ENCODE results near the gene DRG1.

DNA sequence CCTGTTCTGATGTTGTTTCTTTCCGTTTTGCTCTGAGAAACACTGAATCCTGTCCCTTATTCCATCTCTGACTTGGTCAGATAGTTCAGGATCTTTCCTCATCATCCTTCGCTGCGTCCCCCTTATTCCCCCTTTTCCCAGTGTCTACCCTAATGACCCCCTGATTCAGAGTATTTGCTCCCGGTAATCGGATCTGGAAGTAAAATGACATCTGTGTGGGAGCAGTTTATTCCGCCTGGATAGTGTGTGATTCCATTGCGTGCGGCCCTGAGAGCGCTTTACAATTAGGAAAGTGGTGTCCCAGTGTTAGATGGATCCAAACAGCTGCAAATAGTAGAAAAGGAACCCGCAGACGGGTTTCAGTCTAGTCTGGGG, 606 bp downstream of the DRG1 start:
- TF ChIP-seq, protein P1, sequence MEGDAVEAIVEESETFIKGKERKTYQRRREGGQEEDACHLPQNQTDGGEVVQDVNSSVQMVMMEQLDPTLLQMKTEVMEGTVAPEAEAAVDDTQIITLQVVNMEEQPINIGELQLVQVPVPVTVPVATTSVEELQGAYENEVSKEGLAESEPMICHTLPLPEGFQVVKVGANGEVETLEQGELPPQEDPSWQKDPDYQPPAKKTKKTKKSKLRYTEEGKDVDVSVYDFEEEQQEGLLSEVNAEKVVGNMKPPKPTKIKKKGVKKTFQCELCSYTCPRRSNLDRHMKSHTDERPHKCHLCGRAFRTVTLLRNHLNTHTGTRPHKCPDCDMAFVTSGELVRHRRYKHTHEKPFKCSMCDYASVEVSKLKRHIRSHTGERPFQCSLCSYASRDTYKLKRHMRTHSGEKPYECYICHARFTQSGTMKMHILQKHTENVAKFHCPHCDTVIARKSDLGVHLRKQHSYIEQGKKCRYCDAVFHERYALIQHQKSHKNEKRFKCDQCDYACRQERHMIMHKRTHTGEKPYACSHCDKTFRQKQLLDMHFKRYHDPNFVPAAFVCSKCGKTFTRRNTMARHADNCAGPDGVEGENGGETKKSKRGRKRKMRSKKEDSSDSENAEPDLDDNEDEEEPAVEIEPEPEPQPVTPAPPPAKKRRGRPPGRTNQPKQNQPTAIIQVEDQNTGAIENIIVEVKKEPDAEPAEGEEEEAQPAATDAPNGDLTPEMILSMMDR (IDR thresholded peaks at IDR 0.05; ENCODE audit: insufficient read depth, low read length, poor library complexity, severe bottlenecking) = no peak
- no peak for TF ChIP-seq EZH2phosphoT487 (conservative IDR thresholded peaks at IDR 0.05; ENCODE audit: low read length)

Data from SU-DHL-6 (cell line).